Hematopoietic multipotent progenitor cell treated with erythropoietin and hydrocortisone succinate and interleukin-3 and kit ligand, for 4 days (in vitro differentiated cells): ENCODE measurements around the gene PLPP6.
A peak's percentile ranks its signal among the peaks of the same experiment; 100 is the strongest.

Source experiments
- DNase-seq: peaks from one replicate; pipeline ENCODE4 v3.0.0-alpha.2; 2015

The PLPP6 gene

DNA sequence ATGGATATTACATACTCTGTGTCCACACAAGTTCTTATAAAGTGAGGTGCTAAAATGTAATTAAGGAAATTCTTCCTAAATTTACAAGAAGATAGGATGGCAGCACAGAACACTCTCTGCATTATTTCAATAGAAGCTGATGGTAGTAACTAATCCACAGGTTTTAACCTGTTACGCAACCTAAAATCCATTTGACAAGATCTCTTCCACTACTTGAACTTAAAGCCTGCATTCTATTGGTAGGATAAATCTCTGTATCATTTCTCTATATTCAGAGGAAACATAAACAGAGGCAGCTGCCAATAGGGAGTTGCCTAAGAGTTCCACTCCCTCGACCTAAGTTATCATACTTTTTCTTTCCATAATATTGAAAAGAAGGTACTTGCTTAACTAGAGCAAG, 38.8 kb downstream of the PLPP6 start:
- no peak for DNase-seq

DNA sequence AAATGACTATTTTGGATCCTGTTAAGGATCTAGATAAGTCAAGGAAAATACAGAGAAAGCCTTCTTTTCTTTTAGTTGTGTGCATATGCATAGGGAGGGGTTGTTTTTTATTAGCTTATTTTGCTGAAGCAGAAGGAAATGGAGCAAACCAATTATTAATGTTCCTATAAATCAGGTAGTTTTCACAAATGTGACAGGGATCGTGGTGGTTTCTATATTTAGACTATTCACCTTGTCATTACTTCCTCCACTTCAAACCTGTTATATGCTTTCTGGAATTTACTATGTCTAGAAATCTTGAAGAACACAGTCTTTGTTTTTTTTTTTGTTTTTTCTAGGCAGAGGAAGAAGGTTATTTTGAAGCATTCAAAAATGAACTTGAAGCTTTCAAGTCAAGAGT, 39.4 kb downstream of the PLPP6 start:
- DNase-seq: no peak

DNA sequence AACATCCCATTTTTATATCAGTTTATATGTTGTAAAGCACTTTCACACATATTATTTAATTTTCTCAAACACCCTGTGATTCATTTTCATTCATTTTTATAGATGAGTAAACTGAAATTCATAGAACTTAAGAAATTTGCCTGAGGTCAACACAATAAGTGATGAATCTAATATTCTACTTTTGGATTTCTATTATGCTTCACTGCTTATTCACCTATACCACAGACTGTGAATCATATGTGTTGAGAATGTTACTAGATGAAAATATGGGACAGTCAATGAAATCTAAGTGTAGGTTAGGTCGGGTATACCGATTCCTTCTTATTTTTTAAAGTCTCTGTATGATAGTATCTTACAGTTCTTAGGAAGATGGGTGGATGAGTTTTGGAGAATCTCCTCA, 42.0 kb downstream of the PLPP6 start:
- no peak for DNase-seq

DNA sequence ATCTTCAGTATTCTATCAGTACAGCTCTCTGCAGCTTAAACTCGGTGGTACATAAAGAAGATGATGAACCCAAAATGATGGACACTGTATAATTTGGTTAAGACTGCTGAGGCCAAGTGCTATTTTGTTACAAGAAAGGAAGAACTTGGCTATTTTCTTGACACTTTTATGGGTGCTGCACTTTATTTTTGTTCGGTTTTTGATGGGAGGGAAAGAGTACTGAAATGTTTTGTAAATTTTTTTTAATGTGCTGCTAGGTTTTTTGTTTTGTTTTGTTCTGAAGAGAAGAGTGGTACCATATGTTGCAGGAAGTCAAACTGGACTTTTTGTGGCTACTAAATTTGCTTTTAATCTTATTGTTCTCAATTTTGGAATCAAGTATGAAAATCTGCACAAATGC, 43.9 kb downstream of the PLPP6 start:
- DNase-seq: no peak

DNA sequence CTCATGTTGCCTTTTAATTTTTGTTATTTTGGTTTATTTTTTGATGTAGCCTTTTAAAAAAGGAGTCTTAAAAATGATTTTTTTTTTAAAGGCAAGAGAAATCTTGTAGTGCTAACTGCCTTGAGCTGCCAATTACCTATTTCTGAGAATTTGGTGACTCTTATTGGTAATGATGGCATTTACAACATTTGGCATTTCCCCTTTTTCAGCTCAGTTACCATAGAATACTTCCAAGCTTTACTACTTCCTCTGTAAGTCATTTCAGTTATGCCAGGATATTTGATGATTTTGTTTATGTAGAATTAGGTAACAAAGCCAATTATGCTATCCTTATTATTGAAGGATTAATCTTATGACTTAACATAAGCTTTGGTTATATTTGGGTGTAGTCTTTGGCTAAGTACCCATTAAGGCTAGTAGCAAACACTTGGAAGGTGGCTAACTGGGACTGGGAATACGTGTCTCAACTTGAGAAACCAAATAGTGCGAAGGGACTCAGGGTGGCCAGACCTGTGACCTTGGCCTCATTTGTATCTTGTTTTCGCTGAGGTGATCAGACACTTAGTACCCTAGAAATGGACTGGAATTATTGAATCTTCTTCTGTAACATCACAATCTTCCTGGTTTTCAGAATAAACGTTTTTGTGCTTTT, 45.0 kb downstream of the PLPP6 start:
- peak; percentile 63 for DNase-seq

DNA sequence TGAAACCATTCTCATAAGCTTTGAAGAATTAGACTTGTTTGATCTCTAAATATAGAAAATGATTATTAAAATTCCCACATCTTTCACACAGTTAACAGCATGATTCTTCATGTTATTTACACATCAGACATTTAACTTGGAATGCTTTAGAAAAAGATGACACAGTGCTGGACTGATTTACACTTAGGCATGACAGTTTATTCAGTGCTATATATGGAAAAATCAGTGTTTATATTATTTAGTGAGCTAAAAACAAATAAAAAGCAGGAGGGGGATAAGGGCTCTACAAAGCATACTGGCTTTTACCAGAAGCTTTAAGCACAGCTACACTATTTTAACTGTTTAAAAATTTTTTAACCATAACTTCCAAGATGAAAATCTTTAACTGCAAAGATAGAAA, 47.3 kb downstream of the PLPP6 start:
- DNase-seq: no peak

DNA sequence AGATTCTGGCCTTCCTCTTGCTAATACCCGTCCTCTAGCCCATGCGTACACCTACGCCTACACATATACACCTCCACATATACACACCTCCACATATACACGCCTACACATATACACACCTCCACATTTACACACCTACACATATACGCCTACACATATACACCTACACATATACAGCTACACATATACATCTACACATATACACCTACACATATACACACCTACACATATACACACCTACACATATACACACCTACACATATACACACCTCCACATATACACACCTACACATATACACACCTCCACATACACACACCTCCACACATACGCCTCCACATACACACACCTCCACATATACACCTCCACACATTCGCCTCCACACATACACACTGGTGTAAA, 51.8 kb downstream of the PLPP6 start:
- DNase-seq: no peak

DNA sequence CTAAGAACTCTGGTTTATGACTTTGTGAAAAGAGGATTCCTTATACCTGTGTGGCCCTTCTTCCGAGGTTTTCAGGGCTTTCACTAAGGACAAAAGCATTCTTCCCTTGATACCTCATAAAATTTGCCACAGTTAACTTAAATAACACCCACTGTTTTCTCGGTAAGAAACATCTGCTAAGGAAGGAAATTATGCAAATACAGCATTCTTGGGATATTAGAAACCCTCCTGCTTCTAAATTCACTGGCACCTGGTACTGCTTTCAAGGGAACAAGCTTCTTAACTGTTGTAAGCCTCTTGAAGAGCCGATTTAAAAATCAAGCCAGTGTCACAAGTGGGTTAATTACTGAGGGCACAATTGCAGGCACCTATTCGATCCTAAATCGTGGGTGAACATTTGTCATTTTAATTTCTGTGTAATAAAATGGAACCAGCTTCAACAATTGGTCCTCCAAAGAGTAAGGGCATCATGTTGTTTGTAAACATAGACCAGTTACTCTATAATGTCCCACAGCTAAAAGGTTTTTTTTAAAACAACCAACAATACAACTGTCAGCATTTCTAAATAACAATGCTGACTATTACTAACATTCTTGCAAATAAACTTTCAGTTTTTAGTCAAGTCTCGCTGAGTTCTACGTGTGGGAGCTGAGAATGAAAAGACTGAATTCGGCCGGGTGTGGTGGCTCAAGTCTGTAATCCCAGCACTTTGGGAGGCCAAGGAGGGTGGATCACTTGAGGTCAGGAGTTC, 52.3 kb downstream of the PLPP6 start:
- DNase-seq: no peak
